Keratinocyte (primary cell): Measurements from ENCODE around the gene DNHD1.

Experiments
- EZH2 ChIP-seq: IDR thresholded peaks from one replicate; pipeline ENCODE4 v1.6.1; 2012; ENCODE audit warnings: inconsistent platforms, mild to moderate bottlenecking, low read length, moderate library complexity
- TF ChIP-seq, protein P1 (sequence below), 3 experiments: IDR thresholded peaks in 1 of 3; conservative IDR thresholded peaks in 1 of 3; optimal IDR thresholded peaks in 1 of 3; 2 replicates in 2 of 3; 3 replicates in 1 of 3; pipeline versions ENCODE3 to v1.5.1; 2011; ENCODE audit warnings: low read length in 3 of 3, mild to moderate bottlenecking in 3 of 3, moderate library complexity in 2 of 3, control low read depth in 1 of 3, inconsistent platforms in 1 of 3; ENCODE audit not compliant: insufficient read depth in 2 of 3; ENCODE audit errors: extremely low read depth in 1 of 3

GRCh38 chr11:6539748-6540268 lies 42.7 kb downstream of the DNHD1 start:
- TF ChIP-seq, protein P1, sequence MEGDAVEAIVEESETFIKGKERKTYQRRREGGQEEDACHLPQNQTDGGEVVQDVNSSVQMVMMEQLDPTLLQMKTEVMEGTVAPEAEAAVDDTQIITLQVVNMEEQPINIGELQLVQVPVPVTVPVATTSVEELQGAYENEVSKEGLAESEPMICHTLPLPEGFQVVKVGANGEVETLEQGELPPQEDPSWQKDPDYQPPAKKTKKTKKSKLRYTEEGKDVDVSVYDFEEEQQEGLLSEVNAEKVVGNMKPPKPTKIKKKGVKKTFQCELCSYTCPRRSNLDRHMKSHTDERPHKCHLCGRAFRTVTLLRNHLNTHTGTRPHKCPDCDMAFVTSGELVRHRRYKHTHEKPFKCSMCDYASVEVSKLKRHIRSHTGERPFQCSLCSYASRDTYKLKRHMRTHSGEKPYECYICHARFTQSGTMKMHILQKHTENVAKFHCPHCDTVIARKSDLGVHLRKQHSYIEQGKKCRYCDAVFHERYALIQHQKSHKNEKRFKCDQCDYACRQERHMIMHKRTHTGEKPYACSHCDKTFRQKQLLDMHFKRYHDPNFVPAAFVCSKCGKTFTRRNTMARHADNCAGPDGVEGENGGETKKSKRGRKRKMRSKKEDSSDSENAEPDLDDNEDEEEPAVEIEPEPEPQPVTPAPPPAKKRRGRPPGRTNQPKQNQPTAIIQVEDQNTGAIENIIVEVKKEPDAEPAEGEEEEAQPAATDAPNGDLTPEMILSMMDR (optimal IDR thresholded peaks at IDR 0.05 in 1 of 3, IDR thresholded peaks at IDR 0.05 in 1 of 3, conservative IDR thresholded peaks at IDR 0.05 in 1 of 3; ENCODE audit: extremely low read depth in 1 of 3, insufficient read depth in 2 of 3, low read length in 3 of 3), result no peak
- TF ChIP-seq EZH2, result no peak
